Measurements from ENCODE around the gene LHFPL6.

DNA sequence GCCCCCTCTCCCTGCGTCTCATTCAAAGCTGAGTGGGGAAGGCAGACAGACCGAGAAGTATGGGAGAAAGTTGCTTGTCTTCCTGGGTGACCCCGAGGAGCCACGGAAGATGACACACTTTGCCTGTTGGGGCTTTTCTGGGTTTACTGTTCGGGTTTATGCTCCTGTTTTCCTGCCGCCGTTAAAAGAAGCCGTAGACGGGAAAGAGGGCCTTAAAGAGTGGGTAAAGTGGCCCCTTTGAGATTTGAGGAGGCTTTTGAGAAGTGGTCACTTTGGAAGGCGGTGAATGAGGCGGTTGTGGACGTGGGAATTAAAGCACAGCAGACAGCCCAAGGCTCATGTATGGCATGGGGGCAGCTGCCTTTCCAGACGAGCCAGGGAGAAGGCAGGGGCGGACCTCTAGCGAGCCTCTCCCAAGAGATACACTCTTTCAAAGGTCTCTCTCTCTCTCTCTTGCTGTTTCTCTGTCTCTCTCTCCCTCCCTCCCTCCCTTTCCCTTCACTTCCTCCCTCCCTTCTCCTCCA is 493 bp upstream of the LHFPL6 start:
- TF ChIP-seq CTCF (IDR thresholded peaks at IDR 0.05; ENCODE audit: low read length) (no peak), EZH2 (IDR thresholded peaks at IDR 0.05; ENCODE audit: borderline replicate concordance, low read length) (no peak)

Data from OCI-LY1 (cell line).